Measurements from ENCODE around the gene DMC1.
"Not testable (repeated sequence)": the region's sequence is repeated elsewhere in the genome, so short reads cannot be mapped to it uniquely, and the experiment has no call there.

Gene DMC1, protein sequence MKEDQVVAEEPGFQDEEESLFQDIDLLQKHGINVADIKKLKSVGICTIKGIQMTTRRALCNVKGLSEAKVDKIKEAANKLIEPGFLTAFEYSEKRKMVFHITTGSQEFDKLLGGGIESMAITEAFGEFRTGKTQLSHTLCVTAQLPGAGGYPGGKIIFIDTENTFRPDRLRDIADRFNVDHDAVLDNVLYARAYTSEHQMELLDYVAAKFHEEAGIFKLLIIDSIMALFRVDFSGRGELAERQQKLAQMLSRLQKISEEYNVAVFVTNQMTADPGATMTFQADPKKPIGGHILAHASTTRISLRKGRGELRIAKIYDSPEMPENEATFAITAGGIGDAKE

GRCh38 chr22:38569972-38570778 lies at the start of gene DMC1:
TSS of gene DMC1 (minus strand) at chr22:38570183. CDS start at chr22:38568256, 1,927 bp downstream.
- DNase-seq, result peak; percentile 92

GRCh38 chr22:38618682-38619081 lies 48.7 kb upstream of the DMC1 start:
- no peak for DNase-seq

DNA sequence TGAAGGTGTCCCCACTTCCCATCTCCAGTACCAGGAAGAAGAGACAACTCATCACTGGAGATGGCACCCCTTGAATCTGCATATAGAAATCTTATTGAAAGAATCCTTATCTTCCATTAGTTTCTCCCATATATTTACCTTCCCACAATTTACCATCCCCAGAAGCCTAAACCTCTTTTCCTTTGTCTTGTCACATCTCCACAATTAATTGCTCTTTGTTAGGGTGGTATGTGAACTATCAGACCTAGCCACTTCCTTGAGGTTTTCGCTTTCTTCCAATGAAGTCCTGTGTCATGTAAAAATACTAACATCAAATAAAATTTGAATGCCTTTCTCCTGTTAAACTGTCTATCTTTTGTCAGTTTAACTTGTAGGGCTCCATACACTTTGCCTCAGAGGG lies 48.3 kb upstream of the DMC1 start:
- no peak for DNase-seq

- DNase-seq, result not testable (repeated sequence)
Measured at GRCh38 chr22:38615064-38615405, 45.1 kb upstream of the DMC1 start.

GRCh38 chr22:38614332-38615063 lies 44.5 kb upstream of the DMC1 start:
- DNase-seq, result no peak

- DNase-seq, result no peak
Measured at GRCh38 chr22:38613588-38613987, 43.6 kb upstream of the DMC1 start.

GRCh38 chr22:38612217-38613006 lies 42.4 kb upstream of the DMC1 start:
- DNase-seq, result no peak

- no peak for DNase-seq
Measured at GRCh38 chr22:38611559-38611958, 41.6 kb upstream of the DMC1 start.

GRCh38 chr22:38610234-38610633 lies 40.3 kb upstream of the DMC1 start:
- DNase-seq, result no peak

GRCh38 chr22:38608992-38609750 lies 39.2 kb upstream of the DMC1 start:
- DNase-seq, result peak; percentile 49

- no peak for DNase-seq
Measured at GRCh38 chr22:38607680-38608079, 37.7 kb upstream of the DMC1 start.

DNA sequence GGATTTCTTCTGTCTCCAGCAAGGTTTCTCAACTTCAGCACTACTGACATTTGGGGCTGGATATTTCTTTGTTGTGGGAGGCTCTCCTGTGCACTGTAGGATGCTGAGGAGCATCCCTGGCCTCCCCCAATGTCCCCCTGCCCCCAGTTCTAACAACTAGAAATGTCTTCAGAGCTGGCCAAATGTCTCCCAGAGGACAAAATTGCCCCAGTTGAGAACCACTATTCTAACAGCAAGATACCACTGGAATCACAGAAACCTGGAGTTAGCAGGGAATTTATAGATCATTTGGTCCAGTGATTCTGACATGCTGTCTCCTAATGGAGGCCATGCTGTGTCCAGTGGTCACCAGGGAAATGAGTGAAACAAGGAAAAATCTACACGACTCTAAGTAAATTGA lies 32.2 kb upstream of the DMC1 start:
- DNase-seq, result no peak

- DNase-seq, result no peak
Measured at GRCh38 chr22:38601221-38601764, 31.3 kb upstream of the DMC1 start.

- no peak for DNase-seq
Measured at GRCh38 chr22:38599466-38599865, 29.5 kb upstream of the DMC1 start.

DNA sequence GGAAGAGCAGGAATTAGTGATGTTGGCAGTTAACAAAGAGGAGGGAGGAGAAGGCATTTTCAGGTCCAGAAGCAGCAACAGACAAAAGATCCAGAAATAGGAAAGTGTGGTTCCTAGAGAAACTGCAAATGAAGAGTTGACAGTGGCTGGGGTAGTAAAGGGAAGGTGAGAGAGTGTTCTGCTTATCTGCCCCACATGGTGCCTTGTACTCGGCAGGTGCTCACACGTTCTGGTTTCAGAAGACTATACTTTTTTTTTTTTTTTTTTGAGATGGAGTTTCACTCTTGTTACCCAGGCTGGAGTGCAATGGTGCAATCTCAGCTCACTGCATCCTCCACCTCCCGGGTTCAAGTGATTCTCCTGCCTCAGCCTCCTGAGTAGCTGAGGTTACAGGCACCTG lies 12.9 kb upstream of the DMC1 start:
- not testable (repeated sequence) for DNase-seq

GRCh38 chr22:38578505-38578904 lies 8.5 kb upstream of the DMC1 start:
- DNase-seq, result no peak

- DNase-seq, result no peak
Measured at GRCh38 chr22:38572065-38572464, 2.1 kb upstream of the DMC1 start.

GRCh38 chr22:38570779-38571364 lies 889 bp upstream of the DMC1 start:
- DNase-seq, result peak; percentile 22

GRCh38 chr22:38569181-38569971 lies 607 bp downstream of the DMC1 start:
- no peak for DNase-seq

- no peak for DNase-seq
Measured at GRCh38 chr22:38567531-38568285, 2.3 kb downstream of the DMC1 start.
